ENCODE results near the gene GABRB1.

The GABRB1 gene

DNA sequence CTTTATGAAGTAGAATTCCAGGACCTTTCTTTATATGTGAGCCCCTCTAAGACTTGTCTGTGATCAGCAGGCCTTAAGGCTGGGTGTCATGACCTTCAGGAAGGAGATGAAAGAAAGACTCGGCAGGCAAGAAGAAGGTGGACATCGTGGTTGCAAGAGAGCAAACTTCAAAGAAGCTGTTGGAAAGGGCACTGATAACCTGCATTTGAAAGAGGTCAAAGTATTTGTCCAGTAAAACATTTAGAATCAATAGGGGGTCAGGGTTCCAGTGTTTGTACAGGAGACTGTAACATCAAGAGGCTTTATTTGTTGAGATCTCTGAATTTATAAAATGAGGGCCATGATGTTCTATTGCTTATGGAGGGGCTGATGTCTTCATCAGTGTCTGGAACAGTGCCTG is 387.9 kb downstream of the GABRB1 start:
- H3K9me3 Mint-ChIP-seq, result no peaks in the 10 kb centered on the region
- no peaks in the 10 kb centered on the region for H3K36me3 Mint-ChIP-seq (ENCODE audit: low read depth)
- H3K27me3 Mint-ChIP-seq, result peaks cover 7% of the 10 kb centered on the region
- no peaks in the 10 kb centered on the region for H3K4me1 Mint-ChIP-seq (ENCODE audit: low read depth)
- no peak overlapping the region for H3K4me3 Mint-ChIP-seq
- no peak overlapping the region for H3K27ac Mint-ChIP-seq

DNA sequence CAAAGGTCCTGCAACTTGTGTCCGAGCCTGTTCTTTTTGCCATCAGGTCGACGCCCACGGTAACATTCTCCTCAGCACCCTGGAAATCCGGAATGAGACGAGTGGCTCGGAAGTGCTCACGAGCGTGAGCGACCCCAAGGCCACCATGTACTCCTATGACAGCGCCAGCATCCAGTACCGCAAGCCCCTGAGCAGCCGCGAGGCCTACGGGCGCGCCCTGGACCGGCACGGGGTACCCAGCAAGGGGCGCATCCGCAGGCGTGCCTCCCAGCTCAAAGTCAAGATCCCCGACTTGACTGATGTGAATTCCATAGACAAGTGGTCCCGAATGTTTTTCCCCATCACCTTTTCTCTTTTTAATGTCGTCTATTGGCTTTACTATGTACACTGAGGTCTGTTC is 394.3 kb downstream of the GABRB1 start:
- Mint-ChIP-seq H3K4me3 (no peak overlapping the region), H3K36me3 (ENCODE audit: low read depth) (no peaks in the 10 kb centered on the region), H3K27ac (no peak overlapping the region), H3K27me3 (peaks cover 9% of the 10 kb centered on the region), H3K4me1 (ENCODE audit: low read depth) (no peaks in the 10 kb centered on the region), H3K9me3 (no peaks in the 10 kb centered on the region)

DNA sequence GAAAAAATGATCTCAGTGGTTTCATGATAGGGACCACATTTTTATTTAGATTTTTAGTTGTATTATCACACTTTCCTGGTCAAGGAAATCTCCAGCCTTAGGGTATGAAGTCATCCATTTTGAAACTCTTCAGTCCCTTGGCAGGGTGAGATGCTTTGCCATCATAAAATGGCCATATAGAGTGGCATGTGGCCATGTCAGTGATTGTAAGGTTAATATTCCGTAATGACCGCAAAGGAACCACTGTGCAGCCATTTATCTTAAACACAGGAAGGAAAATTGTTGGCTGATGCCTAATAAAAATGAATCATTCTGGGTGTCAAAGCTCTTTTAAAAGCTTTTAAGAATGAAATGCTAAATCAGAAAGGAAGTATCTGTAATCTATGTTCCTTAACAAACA is 396.6 kb downstream of the GABRB1 start:
- Mint-ChIP-seq H3K27ac (no peak overlapping the region), H3K4me1 (ENCODE audit: low read depth) (no peaks in the 10 kb centered on the region), H3K9me3 (no peaks in the 10 kb centered on the region)

DNA sequence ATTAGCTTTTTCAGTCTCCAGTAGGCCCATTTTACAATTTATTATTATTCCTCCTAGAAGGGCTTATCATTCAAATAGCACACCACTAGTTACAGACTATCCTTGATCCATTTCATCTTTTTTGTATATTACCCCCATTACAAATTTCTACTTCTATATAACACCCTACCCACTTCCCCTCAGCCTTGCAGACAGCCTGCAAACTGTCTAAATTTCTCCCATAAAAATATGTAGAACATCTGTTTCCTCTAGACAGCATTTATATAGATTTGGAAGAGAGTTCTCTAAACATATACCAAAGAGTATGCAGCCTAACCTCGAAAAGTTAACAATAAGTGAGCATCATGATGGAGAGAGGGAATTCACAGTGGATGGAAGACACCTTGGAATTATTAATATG is 401.4 kb downstream of the GABRB1 start:
- H3K36me3 Mint-ChIP-seq (ENCODE audit: low read depth), result no peaks in the 10 kb centered on the region
- H3K4me1 Mint-ChIP-seq (ENCODE audit: low read depth), result no peaks in the 10 kb centered on the region
- no peaks in the 10 kb centered on the region for H3K9me3 Mint-ChIP-seq
- no peak overlapping the region for H3K27ac Mint-ChIP-seq
- no peak overlapping the region for H3K4me3 Mint-ChIP-seq
- no peaks in the 10 kb centered on the region for H3K27me3 Mint-ChIP-seq

More for the DNA sequence above, 396.6 kb downstream of the GABRB1 start:
- no peaks in the 10 kb centered on the region for H3K36me3 Mint-ChIP-seq (ENCODE audit: low read depth)
- no peak overlapping the region for H3K4me3 Mint-ChIP-seq
- H3K27me3 Mint-ChIP-seq, result peaks cover 5% of the 10 kb centered on the region

DNA sequence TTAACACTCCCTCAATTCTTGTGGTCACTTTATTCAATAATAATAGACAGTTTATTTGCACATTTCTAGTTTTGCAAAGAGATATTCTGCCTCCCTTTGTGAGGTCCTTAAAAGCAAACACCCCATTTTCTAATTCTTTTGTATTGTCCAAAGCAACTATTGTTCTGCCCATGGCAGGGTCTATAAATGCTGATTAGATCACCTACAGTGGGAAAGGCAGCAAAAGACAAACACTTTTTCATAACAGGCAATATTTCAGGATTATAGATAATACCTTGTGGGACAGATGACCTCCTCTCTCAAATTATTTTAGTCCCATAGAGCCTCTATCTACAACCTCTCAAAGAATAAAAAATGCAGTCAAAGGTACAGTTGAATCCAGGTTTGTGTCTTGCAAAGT is 403.6 kb downstream of the GABRB1 start:
- Mint-ChIP-seq H3K4me3 (no peak overlapping the region), H3K9me3 (no peaks in the 10 kb centered on the region), H3K27ac (no peak overlapping the region), H3K4me1 (ENCODE audit: low read depth) (no peaks in the 10 kb centered on the region), H3K27me3 (no peaks in the 10 kb centered on the region), H3K36me3 (ENCODE audit: low read depth) (no peaks in the 10 kb centered on the region)

DNA sequence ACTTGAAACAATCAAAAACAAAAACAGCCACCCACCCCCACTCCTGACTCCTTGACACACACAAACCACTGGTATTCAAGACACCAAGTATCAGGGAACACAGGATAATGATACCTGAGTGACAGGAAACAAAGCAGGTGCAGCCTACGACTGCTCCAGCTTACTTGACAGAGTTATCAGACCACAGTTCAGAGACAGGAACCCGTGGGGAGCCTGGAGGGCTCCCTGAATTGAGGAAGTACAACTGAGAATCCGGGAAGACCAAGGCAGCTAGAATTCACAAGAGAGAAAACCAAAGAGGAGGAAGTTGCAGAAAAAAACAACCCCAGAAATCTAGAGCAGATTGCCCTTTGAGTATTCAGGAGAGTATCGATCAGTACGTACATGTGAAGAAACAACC is 411.6 kb downstream of the GABRB1 start:
- Mint-ChIP-seq H3K36me3 (ENCODE audit: low read depth) (peaks cover 3% of the 10 kb centered on the region), H3K4me1 (ENCODE audit: low read depth) (peaks cover 5% of the 10 kb centered on the region), H3K9me3 (no peaks in the 10 kb centered on the region), H3K4me3 (no peak overlapping the region), H3K27ac (no peak overlapping the region), H3K27me3 (no peaks in the 10 kb centered on the region)

DNA sequence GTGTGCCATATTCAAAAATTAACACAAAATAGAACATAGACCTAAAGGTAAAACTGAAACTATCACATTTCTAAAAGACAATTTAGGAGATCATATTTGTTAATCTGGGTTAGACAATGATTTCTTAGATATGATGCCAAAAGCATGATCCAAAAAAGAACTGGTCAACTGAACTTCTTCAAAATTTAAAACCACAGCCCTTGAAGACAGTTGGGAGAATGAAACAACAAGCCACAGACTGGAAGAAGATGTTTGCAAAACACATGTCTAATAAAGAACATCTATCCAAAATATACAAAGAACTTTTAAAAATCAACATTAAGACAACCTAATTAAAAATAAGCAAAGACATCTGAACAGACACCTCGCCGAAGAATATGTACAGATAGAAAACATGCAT is 412.7 kb downstream of the GABRB1 start:
- Mint-ChIP-seq H3K4me3 (no peak overlapping the region), H3K4me1 (ENCODE audit: low read depth) (peaks cover 5% of the 10 kb centered on the region), H3K9me3 (no peaks in the 10 kb centered on the region), H3K27ac (no peak overlapping the region), H3K36me3 (ENCODE audit: low read depth) (peaks cover 11% of the 10 kb centered on the region), H3K27me3 (no peaks in the 10 kb centered on the region)

DNA sequence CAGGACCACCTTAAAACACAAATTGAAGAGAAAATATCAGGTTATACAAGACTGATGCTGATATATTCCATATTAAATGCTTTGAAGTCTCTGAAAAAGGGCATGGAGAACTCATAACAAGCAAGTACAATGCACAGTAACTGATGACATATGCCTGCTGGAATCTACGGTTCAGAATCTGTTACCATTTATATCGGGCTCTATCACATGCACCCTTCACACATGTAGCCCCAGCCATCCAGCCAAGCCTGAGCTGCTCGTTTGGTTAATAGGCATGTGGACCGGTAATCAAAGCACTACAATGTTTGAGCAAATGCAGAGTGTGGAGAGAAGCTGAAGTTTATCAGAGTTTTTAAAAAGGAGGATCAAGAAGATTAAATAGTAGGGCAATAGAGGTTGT is 420.3 kb downstream of the GABRB1 start:
- Mint-ChIP-seq H3K27ac (no peak overlapping the region), H3K27me3 (no peaks in the 10 kb centered on the region), H3K9me3 (no peaks in the 10 kb centered on the region), H3K4me3 (no peak overlapping the region), H3K36me3 (ENCODE audit: low read depth) (peaks cover 42% of the 10 kb centered on the region), H3K4me1 (ENCODE audit: low read depth) (no peaks in the 10 kb centered on the region)

DNA sequence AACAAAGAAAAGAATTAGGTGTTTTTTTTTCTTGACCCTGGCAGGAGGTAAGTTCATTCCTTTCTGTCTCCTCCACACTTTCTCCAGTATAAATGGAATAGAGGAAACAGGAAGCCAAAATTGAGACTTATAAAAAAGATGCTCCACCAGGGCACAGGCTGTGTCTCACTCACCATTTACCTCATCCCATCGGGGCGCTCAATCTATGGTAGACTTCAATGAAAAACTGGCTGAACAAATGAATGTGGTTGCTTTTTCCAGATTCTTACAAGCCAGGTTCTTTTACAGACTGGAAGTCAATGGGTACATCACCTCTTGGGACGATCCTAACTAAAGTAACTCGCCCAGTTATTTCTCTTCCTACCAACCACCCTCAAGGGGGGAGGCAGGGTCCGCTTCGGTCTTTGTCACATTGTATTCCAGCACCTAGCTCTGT is 431.4 kb downstream of the GABRB1 start:
- Mint-ChIP-seq H3K4me3 (peak overlapping the region; percentile 90), H3K36me3 (ENCODE audit: low read depth) (peaks cover 12% of the 10 kb centered on the region), H3K27ac (peak overlapping the region; percentile 67), H3K9me3 (no peaks in the 10 kb centered on the region), H3K27me3 (no peaks in the 10 kb centered on the region), H3K4me1 (ENCODE audit: low read depth) (peaks cover 31% of the 10 kb centered on the region)

DNA sequence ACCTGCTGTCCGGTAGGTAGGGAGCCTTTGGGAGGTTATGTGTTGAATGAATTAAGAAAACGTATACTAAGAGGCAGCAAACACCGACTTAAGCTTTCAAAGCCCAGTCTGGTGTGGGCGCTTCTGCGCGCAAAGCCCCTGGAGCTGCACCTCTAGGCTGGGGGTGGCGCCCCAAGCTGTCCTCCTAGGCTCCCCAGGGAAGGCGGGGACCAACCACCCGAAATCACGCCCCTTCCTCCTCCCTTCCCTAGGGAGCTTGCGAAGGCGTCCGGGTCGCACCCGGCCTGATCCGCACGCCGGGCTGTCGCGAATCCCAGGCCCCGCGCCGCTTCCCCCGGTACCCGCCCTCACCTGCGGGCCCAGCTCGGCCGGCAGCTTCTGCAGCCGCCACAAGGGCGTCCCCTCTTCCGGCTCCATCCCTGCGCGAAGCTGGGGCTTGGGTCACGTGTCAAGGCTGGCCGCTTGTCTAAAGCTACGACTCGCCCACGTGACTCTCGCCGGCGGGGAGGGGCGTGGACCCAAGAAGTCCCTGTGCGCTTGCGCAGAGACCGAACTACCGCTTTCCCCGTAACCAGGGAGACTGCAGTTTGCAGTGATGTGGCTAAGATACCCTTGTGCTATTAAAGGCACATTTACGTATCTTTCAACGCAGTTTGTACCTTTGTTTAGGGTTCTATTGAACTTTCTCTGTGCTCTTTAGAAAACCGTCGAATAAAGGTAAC is 432.0 kb downstream of the GABRB1 start, which contains the start of gene COMMD8:
COMMD8 (minus strand) TSS at position 468 of the 722 bp plus-strand sequence; CDS start at position 417, 51 bp downstream.
- Mint-ChIP-seq H3K36me3 (ENCODE audit: low read depth) (peaks cover 6% of the 10 kb centered on the region), H3K27ac (peak within 1 kb of the TSS; percentile 67), H3K4me3 (peak within 1 kb of the TSS; percentile 90), H3K27me3 (no peaks in the 10 kb centered on the region), H3K4me1 (ENCODE audit: low read depth) (peaks cover 31% of the 10 kb centered on the region), H3K9me3 (no peaks in the 10 kb centered on the region)

DNA sequence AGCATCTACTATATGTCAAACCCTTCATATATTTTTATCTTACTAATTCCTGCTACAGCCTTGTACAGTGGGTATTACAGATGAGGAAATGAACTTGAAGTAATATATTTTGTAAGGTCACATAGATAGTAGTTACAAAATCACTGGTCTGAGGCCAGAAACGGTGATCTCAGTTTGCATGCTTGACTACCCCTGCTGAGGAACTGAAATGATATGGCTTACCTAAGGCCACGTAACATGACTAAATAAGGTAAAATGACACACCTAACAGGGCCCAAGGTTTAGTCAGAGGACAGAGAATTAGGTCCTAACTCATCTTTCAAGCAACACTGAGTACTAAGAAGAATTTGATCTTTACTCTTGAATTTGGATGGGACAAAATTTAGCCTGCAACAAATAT is 433.6 kb downstream of the GABRB1 start:
- H3K27me3 Mint-ChIP-seq, result no peaks in the 10 kb centered on the region
- peaks cover 31% of the 10 kb centered on the region for H3K4me1 Mint-ChIP-seq (ENCODE audit: low read depth)
- H3K9me3 Mint-ChIP-seq, result no peaks in the 10 kb centered on the region

DNA sequence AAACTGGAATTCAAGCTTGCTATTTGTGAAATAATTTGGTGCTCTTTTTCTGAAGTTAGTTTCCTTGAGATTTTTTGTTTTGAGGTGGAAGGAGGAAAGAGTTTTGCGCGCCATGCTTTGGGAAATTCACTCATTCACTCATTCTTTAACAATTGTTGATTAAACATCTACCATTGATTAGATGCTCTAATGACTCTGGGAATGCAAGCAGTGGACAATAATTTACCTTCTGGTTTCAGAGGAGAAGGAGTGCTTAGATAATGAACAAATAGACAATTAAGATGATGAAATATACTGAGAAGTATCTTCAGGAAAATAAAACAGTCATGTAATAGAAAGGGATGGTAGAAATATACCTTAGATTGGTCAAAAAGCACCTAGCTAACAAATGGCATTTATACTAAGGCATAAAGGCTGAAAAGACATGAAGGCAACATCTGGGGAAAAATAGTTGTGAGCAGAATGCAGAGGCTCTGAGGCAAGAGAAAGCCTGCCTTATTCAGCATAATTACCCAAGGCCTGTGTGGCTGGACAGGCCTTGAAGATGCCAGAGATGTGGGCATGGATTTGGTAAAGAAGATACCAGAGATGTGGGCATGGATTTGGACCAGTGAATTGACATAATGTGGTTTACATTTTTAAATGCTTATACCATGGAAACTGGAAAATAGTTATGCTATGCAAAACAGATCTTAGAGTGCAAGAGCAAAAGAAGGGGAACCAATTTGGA is 434.9 kb downstream of the GABRB1 start:
- Mint-ChIP-seq H3K27ac (no peak overlapping the region), H3K36me3 (ENCODE audit: low read depth) (no peaks in the 10 kb centered on the region), H3K4me3 (no peak overlapping the region), H3K27me3 (no peaks in the 10 kb centered on the region), H3K4me1 (ENCODE audit: low read depth) (peaks cover 26% of the 10 kb centered on the region), H3K9me3 (no peaks in the 10 kb centered on the region)

More for the DNA sequence above, 433.6 kb downstream of the GABRB1 start:
- H3K36me3 Mint-ChIP-seq (ENCODE audit: low read depth), result no peaks in the 10 kb centered on the region
- no peak overlapping the region for H3K4me3 Mint-ChIP-seq
- H3K27ac Mint-ChIP-seq, result no peak overlapping the region

DNA sequence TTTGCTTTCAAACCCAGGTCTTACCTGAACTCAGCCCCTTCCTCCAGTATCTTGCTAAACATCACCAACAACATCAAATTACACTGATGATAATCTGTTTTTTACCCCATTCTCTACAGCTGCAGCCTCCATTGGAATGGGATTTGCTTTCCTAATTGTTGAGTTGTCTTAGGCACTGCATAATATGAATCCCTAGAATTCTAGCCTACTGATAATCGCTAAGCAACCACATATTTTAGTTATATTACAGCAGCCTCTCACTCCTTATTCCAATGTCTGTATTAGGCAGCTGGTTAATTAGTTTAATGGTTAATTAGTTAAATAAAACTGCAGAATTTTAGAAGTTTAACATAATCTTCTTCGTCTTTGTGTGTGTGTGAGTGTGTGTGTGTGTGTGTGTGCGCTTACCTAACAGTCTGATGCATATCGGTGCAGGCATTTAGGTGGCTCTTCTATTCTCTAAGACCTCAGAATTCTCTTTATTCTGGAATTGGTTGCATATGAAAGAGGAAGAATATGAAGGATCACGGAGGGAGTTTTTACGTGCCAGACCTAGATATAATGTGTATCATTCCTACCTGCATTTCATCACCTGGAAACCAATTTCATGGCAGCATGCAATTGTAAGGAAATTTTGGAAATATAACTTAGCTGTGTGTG is 437.5 kb downstream of the GABRB1 start:
- Mint-ChIP-seq H3K36me3 (ENCODE audit: low read depth) (no peaks in the 10 kb centered on the region), H3K4me1 (ENCODE audit: low read depth) (peaks cover 4% of the 10 kb centered on the region)

DNA sequence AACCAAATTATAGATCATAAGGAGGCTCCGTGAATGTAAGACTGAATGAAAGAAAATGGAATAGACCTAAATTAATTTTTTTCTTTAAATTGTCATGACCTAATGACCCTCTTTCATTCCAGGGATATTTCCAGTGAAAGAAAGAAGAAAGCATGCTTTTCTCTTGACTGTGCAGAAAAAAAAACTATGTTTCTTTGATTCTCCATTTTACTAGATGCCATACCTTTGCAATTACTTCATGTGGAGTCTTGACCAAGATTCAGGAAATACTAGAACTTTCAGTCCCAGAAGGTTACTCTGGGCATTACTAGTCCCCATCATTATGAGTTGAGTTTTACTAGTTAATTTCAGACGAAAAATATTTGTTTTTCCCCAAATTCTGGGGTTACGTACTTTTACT is 438.6 kb downstream of the GABRB1 start:
- peaks cover 5% of the 10 kb centered on the region for H3K27me3 Mint-ChIP-seq
- H3K4me3 Mint-ChIP-seq, result no peak overlapping the region
- H3K4me1 Mint-ChIP-seq (ENCODE audit: low read depth), result no peaks in the 10 kb centered on the region
- H3K27ac Mint-ChIP-seq, result no peak overlapping the region
- H3K9me3 Mint-ChIP-seq, result no peaks in the 10 kb centered on the region
- no peaks in the 10 kb centered on the region for H3K36me3 Mint-ChIP-seq (ENCODE audit: low read depth)

More for the DNA sequence above, 437.5 kb downstream of the GABRB1 start:
- Mint-ChIP-seq H3K4me3 (no peak overlapping the region), H3K27ac (no peak overlapping the region), H3K9me3 (no peaks in the 10 kb centered on the region), H3K27me3 (peaks cover 5% of the 10 kb centered on the region)

DNA sequence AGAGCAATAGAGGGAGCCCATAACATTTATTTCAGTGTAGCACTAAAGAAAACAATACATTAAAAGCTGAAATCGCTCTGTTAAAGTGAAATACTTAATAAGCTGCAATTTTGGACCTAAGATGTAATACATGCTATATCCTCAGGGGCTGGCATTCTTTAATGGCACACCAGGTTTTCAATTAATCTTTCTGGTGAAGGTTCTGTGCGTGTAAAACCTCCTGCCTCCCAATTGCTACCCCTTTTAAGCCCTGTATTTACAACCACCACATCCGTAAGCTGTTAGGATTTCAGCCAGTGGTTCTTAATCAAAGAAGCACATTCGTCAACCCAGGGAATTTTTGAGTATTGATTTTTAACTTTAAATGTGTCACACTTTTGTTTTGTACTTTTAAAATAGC is 439.7 kb downstream of the GABRB1 start:
- Mint-ChIP-seq H3K9me3 (no peaks in the 10 kb centered on the region), H3K27ac (no peak overlapping the region), H3K27me3 (peaks cover 5% of the 10 kb centered on the region), H3K36me3 (ENCODE audit: low read depth) (no peaks in the 10 kb centered on the region), H3K4me3 (no peak overlapping the region), H3K4me1 (ENCODE audit: low read depth) (no peaks in the 10 kb centered on the region)

Measured in stimulated activated naive CD8-positive, alpha-beta T cell treated with anti-CD3 and anti-CD28 coated beads, Interleukin-15, Interleukin-2, amounts not matched to agents 100 ng/mL and 50 ng/mL, for 24 hours (primary cell).